ENCODE measurements around the gene TLCD2. TPM values are rescaled to one million over a fixed set of nuclear protein-coding genes. Genes with fewer than 3 reads are reported as not detected.
A peak's percentile ranks its signal among the peaks of the same experiment; 100 is the strongest.

Gene TLCD2
- total and polyA plus RNA-seq, 2 of the 13 experiments (the other 11 are each of a cell fraction or from before 2014, with no cell fraction given) = 0.90 to 1.1 TPM

- TF ChIP-seq ZBTB26 (CRISPR knock-in tag; IDR thresholded peaks at IDR 0.05; ENCODE audit: borderline replicate concordance) (peak; percentile 57; the same call in 1 of the 2 replicates), MED13 (CRISPR knock-in tag; IDR thresholded peaks at IDR 0.05) (0 out of 2 replicates have a peak, but pooled peaks have one; percentile 10), UBTF (CRISPR knock-in tag; IDR thresholded peaks at IDR 0.05) (peak; percentile 77), NR2F1 (CRISPR knock-in tag; IDR thresholded peaks at IDR 0.05) (no peak), SKIL (CRISPR knock-in tag; IDR thresholded peaks at IDR 0.05; ENCODE audit: borderline replicate concordance) (no peak)
These were observed 25.6 kb downstream of the TLCD2 start, which contains the start of gene PRPF8 (continued) for GRCh38 chr17:1684378-1685189.

All from HepG2 (cell line).